ENCODE measurements around the gene MCTP2. TPM values are rescaled to one million over a fixed set of nuclear protein-coding genes. Genes with fewer than 3 reads are reported as not detected.

MCTP2 gene
- total RNA-seq, 1 donor from 2014 or later: 0.35 TPM

DNA sequence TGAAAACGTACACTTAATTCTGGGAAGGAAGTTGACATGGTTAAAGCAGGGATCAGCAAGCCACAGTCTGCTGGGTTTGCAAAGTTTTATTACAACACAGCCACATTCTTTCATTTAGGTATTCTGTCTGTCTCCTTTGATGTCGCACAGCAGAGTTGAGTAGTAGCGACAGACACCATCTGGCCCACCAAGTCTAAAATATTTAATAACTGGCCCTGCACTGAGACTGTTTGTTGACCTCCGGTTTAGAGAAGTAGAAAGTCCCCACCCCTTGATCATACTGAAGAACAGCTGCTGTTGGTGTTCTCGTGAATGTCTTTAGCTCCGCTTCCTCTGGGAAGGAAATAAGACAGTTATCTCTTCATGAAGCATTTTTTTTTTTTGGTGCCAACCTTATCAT lies 66.2 kb downstream of the MCTP2 start:
- H3K36me3 Mint-ChIP-seq (ENCODE audit: low read depth): peaks cover 4% of the 10 kb centered on the region
- no peak for DNase-seq (ENCODE audit: low read depth, low spot score)
- H3K4me3 Mint-ChIP-seq: no peak overlapping the region

GRCh38 chr15:94298364-94298763 lies 67.0 kb downstream of the MCTP2 start:
- no peak overlapping the region for H3K4me3 Mint-ChIP-seq
- no peaks in the 10 kb centered on the region for H3K27me3 Mint-ChIP-seq (ENCODE audit: low read depth)
- H3K4me1 Mint-ChIP-seq: no peaks in the 10 kb centered on the region
- no peak for DNase-seq (ENCODE audit: low read depth, low spot score)
- peaks cover 4% of the 10 kb centered on the region for H3K36me3 Mint-ChIP-seq (ENCODE audit: low read depth)
- H3K9me3 Mint-ChIP-seq: peaks cover 10% of the 10 kb centered on the region
- TF ChIP-seq, protein P1, sequence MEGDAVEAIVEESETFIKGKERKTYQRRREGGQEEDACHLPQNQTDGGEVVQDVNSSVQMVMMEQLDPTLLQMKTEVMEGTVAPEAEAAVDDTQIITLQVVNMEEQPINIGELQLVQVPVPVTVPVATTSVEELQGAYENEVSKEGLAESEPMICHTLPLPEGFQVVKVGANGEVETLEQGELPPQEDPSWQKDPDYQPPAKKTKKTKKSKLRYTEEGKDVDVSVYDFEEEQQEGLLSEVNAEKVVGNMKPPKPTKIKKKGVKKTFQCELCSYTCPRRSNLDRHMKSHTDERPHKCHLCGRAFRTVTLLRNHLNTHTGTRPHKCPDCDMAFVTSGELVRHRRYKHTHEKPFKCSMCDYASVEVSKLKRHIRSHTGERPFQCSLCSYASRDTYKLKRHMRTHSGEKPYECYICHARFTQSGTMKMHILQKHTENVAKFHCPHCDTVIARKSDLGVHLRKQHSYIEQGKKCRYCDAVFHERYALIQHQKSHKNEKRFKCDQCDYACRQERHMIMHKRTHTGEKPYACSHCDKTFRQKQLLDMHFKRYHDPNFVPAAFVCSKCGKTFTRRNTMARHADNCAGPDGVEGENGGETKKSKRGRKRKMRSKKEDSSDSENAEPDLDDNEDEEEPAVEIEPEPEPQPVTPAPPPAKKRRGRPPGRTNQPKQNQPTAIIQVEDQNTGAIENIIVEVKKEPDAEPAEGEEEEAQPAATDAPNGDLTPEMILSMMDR (conservative IDR thresholded peaks at IDR 0.05): no peak
- no peak overlapping the region for H3K27ac Mint-ChIP-seq (ENCODE audit: unreplicated experiment)

More for the DNA sequence above, 66.2 kb downstream of the MCTP2 start:
- H3K27ac Mint-ChIP-seq (ENCODE audit: unreplicated experiment): no peak overlapping the region
- H3K4me1 Mint-ChIP-seq: no peaks in the 10 kb centered on the region
- no peaks in the 10 kb centered on the region for H3K27me3 Mint-ChIP-seq (ENCODE audit: low read depth)
- peaks cover 7% of the 10 kb centered on the region for H3K9me3 Mint-ChIP-seq
- TF ChIP-seq, protein P1 (conservative IDR thresholded peaks at IDR 0.05): no peak

- peaks cover 4% of the 10 kb centered on the region for H3K36me3 Mint-ChIP-seq (ENCODE audit: low read depth)
- H3K9me3 Mint-ChIP-seq: peaks cover 10% of the 10 kb centered on the region
- DNase-seq (ENCODE audit: low read depth, low spot score): no peak
- H3K4me1 Mint-ChIP-seq: no peaks in the 10 kb centered on the region
- TF ChIP-seq, protein P1 (conservative IDR thresholded peaks at IDR 0.05): no peak
- no peak overlapping the region for H3K4me3 Mint-ChIP-seq
- no peaks in the 10 kb centered on the region for H3K27me3 Mint-ChIP-seq (ENCODE audit: low read depth)
- no peak overlapping the region for H3K27ac Mint-ChIP-seq (ENCODE audit: unreplicated experiment)
Measured at GRCh38 chr15:94300612-94301011, 69.3 kb downstream of the MCTP2 start.

GRCh38 chr15:94305133-94305532 lies 73.8 kb downstream of the MCTP2 start:
- Mint-ChIP-seq H3K36me3 (ENCODE audit: low read depth) (peaks cover 4% of the 10 kb centered on the region), H3K27ac (ENCODE audit: unreplicated experiment) (no peak overlapping the region), H3K9me3 (peaks cover 10% of the 10 kb centered on the region), H3K4me3 (no peak overlapping the region), H3K4me1 (no peaks in the 10 kb centered on the region), H3K27me3 (ENCODE audit: low read depth) (no peaks in the 10 kb centered on the region)
- TF ChIP-seq, protein P1 (conservative IDR thresholded peaks at IDR 0.05): no peak
- DNase-seq (ENCODE audit: low read depth, low spot score): no peak

DNA sequence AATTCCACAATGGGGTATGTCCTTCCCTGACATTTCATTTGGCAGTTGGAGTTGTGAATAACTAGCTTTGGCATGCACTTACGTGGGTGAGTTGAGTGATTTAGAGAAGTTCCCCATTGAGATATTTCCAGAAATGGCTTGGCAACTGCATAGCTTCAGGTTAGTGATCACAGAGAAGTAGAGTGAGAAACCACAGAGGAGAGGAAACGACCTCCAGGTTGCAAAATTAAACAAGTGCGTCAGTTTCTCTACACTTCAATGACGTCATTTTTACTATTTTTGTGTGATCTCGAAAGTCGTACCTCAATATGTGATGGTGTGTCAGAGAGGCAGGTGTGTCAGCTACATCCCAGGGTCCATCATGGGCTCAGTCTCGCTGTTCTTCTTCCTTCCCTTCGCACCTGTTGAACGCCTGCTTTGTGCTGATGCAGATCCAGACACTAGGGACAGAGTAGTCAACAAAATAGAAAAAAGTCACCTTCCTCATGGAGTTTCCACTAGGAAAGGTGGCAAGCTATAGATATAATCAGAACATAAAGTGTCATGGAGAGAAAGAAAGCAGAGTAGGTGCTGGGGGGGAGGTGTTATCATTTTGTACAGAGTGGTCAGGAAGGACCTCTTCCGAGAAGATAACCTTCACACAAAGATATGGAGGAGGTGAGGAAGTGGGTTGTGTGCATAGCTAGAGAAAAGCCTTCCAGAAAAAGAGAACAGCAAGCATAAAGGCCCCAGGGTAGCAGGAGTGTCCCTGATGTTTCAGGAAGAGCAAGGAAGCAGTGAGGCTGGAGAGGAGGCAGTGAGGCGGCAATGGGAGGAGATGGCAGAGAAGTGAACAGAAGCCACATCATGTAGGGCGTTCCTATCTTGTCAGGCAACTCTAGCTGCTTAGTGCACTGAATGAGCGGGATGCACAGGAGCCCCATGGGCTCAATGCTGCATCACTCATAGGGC lies 75.6 kb downstream of the MCTP2 start:
- Mint-ChIP-seq H3K4me1 (no peaks in the 10 kb centered on the region), H3K9me3 (peaks cover 5% of the 10 kb centered on the region), H3K36me3 (ENCODE audit: low read depth) (no peaks in the 10 kb centered on the region), H3K4me3 (no peak overlapping the region), H3K27ac (ENCODE audit: unreplicated experiment) (peak overlapping the region; percentile 61), H3K27me3 (ENCODE audit: low read depth) (no peaks in the 10 kb centered on the region)
- TF ChIP-seq, protein P1 (conservative IDR thresholded peaks at IDR 0.05): no peak
- DNase-seq (ENCODE audit: low read depth, low spot score): no peak

All from neural crest cell (in vitro differentiated cells).